GM19463 (cell line): Measurements from ENCODE around the gene SPEF2.
"Not testable (repeated sequence)": the region's sequence is repeated elsewhere in the genome, so short reads cannot be mapped to it uniquely, and the experiment has no call there.

Source experiments
- ATAC-seq: cut with Tn5 transposase; IDR thresholded peaks from one replicate; pipeline ENCODE4 v1.9.1; 2021; ENCODE audit warnings: mild to moderate bottlenecking, moderate library complexity; ENCODE audit not compliant: unreplicated experiment

SPEF2 gene

DNA sequence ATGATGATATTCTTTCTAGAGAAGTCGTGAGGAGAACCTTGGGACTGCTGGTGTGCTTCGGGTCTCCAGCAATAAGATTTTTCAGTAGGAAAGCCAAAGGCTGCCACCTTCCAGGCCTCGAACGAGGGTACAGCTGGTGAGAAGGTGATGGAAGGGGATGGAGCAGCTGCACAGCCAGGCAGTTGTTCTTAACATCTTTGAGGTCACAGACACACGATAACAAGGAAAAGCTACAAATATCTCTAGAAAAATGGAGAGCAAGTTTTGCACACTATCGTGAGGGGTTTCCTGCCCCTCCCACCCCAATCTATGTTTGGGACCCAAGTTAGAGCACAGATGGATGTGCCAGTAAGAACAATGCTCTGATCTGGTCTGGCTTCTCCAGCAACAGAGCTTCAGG, 232.2 kb downstream of the SPEF2 start:
- no peak for ATAC-seq

DNA sequence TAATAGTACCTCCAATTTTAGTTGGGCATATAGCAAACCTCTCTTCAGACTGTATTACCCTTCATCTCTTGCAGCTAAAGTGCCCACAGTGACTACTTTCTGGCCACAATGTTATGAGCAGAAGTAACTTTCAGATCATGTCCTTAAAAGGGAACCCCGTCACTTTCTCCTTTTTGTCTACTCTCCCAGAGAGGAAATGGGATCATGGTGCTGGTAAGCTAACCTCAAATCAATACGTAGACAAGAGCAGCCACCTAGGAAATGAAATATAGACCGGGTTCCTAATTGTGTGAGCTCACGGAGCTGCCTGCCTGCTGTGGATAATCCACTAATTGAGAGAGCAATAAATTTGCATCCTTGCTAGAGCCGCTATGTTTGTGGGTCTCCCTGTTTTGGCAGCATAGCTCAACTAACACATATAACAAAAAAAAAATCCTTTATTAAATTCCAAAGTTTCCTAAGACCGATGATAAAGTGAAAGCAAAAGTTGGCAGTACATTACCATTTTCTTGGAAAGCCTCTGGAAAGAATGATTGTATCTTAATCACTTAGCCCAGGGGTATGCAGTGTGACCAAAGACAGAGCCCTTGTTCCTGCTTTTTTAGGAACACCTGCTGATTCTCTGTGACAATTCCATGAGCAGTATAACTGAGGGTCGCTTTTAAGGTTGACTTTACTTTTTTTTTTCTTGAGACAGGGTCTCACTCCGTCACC, 233.5 kb downstream of the SPEF2 start:
- ATAC-seq = no peak

DNA sequence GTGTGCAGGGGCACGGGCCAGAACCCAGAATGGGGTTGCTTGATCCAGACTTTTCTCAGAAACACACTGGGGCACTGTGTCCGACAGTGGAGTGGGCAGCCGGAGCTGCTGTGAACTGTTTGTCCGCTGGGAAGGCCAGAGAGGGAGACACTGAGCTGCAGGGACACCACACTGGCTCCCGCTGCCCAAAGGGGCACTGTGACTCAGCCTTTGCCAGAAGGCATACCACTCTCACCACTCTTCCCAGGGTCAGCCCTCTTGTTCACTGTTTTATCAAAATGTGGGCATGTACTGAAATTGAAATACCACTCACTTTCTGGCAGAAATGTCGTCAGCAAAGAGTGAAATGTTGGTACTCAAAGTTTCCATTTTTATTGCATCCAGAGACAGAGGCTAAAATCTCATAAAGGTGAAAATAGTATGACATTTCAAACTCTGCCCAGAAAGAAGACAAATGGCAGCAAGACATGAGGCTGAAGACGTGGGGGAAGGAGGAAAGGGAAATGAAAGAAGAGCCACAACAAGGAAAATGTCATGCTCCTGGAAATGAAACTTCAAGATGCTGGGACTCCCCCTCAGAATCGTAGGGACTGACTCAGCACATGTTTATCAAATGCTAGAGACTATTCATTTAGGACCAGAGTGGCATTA, 234.5 kb downstream of the SPEF2 start:
- peak; percentile 50 for ATAC-seq

DNA sequence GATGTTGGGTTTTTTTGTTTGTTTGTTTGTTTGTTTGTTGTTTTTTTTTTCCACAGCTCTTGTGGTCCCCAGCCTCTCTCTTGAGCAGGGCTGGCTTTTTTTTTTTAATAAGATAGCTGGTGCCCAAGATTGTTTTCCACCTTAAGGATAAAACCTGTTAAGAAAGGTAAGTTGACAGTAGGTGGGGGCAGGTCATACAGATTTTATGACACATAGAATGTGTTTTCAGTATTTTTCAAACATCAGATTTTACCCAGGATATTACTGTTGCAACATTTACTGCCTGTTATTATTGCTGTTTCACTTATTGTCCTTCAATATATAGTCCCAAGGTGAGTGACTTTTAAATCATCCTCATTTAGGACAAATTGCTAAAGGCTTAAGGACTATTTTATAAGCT, 235.1 kb downstream of the SPEF2 start:
- ATAC-seq = no peak

DNA sequence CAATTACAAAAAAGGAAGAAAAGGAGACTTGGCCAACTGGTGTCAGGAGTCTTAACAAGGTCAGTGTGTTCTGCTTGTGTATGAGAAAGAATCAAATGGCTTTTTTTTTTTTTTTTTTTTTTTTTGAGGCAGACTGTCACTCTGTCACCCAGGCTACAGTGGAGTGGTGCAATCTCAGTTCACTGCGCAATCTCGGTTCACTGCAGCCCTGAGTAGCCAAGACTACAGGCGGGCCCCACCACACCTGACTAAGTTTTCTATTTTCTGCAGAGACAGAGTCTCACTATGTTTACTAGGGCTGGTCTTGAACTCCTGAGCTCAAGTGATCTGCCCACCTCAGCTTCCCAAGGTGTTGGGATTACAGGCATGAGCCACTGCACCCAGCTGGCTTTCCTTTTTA, 236.0 kb downstream of the SPEF2 start:
- no peak for ATAC-seq

DNA sequence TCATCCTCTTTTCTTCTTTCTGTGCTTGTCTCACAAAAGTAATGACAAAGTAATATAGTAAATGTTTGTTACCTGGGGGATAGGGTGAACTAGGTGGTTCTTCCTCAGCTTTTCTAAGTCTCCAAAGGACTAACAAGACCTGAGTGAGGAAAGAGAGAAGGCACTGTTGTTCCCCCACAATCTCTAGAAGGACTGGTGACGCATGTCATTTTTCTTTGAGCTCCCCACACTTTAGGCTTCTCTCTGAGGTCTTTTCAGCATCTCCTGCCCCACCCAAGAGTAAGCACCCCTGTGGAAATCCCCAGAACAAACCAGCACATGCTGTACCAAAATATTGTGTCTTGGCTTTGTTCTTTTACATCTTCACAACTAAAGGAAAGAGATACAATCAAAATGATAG, 236.6 kb downstream of the SPEF2 start:
- ATAC-seq = no peak

DNA sequence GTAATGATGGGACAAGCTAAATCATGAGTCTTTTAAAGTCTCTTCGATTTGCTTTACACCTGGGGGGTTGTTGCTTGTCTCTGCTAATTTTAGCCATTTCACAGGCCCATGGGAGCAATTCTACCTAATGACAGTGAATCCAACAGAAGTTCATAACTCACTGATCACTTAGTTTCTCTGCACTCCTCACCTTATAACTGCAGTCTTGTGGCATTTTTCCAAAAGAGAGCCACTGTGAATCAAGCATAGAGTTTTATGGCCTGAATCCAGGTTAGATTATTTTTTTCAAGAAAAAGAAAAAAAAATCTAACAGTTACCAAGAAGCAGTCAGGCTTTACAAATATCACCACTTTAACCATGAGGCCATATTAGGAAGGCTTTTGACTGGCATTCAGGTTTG, 237.5 kb downstream of the SPEF2 start:
- no peak for ATAC-seq

DNA sequence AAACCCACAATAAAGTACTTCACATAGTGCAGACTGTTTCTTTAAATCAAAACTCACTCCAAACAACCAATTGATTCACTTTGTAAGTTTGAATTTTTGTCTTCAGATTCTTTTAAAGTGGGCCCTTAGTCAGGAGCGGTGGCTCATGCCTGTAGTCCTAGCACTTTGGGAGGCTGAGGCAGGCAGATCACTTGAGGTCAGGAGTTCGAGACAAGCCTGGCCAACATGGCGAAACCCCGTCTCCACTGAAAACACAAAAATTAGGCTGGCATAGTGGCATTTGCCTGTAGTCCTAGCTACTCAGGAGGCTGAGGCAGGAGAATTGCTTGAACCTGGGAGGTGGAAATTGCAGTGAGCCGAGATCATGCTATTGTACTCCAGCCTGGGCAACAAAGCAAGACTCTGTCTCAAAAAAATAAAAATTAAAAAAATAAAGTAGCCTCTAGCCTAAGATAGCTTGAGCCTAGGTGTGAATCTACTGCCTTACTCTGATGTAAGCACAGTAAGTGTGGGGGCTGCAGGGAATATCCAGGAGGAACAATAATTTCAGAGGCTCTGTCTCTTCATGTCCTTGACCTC, 238.6 kb downstream of the SPEF2 start:
- not testable (repeated sequence) for ATAC-seq

DNA sequence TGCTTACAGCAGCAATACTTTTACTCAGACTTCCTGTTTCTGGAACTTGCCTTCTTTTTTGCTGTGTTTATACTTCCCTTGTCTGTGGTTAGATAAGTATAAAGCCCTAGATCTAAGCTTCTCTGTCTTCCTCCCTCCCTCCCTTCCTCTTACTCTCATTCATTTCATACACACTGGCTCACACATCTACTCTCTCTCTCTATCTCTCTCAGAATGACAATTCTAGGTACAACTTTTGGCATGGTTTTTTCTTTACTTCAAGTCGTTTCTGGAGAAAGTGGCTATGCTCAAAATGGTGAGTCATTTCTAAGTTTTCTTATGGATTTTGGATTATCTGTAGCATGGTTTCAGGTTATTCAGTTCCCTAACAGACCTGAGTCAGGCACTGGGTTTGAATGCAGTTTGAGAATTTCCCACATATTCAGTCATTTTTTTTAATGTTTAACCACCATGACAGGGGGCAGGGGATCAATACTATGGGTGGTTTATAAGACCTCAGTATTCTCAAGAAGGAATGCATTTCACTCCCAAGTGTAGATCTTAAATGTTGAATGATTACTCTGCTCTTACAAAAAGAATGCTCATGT, 239.2 kb downstream of the SPEF2 start, which contains the start of gene IL7R:
TSS of gene IL7R (plus strand) at position 127 of the 587 bp plus-strand sequence. CDS start at position 214, 87 bp downstream.
- ATAC-seq = peak; percentile 42

DNA sequence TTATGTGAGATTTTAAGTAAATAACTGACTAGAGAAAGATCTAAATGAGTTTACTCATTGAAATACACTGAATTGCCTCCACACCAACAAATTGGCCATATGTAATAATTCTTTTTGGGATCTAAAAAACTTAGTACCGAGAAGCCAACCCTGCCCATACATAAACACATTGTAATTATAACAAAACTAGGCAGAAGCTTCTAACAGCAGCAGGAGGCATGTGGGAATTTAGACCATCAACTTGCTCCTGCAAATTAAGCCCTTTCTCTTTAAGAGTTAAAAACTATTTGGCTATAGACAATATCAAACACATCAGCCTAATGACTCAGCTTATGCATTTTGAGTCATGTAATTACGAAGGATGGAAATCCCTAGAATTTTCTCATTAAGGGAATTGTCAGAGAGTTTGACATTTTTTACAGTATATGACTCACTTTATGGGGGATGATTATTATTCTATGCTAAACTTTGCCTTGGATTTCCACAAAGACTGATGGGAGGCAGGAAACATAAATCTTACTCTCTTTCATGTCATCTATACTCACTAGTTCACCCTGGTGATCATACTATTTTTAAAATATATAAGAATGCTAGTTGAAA, 240.0 kb downstream of the SPEF2 start:
- no peak for ATAC-seq

DNA sequence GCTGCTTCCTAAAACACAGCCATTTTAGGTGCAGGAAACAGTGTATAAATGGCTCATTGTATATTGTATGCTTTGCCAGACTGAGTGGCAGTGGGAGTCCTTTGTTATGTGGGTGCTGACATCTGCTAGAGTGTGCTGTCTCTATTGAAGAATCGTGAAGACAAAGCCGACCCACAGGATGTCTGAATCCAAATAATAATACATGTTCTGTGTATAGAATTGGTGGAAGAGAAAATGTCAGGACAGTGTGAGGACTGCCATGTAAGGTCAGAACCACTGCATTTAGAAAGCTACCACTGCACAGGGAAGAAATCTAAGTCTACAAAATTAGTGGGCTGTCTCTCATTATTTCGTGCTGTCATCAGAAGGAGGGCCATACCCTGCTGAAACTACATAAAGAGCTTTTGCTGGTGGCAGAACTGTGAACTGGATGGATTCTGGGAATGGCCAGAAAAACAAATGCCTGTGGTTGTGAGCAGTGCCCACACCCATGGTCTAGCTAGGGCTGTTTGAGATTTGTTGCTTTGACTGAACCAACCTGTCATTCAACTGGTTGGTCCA, 241.5 kb downstream of the SPEF2 start:
- no peak for ATAC-seq

DNA sequence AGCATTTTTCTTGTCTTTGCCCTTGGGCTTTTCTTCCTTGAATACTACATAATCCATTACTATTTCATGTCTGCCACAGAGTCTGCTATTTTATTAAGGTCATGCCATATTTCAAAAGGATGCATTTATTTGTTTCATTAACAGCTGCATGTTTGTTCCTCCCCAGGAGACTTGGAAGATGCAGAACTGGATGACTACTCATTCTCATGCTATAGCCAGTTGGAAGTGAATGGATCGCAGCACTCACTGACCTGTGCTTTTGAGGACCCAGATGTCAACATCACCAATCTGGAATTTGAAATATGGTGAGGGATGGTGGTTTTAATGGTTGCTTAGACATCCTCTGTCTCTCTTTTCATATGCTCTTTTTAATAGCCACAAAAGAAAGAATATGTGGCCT, 243.0 kb downstream of the SPEF2 start:
- ATAC-seq = no peak

DNA sequence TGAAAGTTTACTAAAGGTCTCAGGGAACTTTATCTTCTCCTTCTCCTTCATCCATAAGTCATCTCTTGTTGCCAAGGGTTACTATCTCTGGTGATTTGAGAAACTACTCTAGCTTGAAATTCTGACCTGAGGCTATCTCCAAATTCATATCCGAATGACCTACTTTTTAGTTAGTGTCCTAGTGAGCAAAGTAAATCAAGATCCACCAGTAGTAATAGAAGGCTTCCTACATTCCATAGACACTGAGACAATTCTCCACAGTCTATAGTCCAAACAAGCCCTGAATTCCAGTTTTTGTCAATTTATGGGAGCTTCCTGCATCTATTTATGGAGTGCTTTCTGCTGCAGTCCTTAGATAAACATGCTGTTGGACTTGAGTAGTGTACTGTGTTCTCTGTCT, 244.1 kb downstream of the SPEF2 start:
- no peak for ATAC-seq

DNA sequence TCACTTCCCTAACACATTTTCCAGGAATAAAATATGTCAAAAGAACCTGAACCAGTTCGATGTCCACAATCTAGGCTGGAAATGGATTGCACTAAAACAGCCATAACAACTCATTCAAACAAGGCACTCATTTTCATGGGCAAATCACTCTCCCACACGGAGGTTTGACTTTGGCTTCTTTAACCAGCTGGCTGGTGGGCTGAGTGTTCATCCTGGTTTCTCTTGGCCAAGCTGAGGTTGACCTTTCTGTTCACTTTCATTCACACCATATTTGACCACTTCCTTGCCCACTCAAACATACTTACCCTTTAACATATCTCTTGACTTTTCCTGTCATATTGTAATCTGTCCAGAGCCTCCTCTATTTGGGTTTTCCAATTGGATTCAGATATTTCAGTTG, 244.5 kb downstream of the SPEF2 start:
- ATAC-seq = peak; percentile 45

DNA sequence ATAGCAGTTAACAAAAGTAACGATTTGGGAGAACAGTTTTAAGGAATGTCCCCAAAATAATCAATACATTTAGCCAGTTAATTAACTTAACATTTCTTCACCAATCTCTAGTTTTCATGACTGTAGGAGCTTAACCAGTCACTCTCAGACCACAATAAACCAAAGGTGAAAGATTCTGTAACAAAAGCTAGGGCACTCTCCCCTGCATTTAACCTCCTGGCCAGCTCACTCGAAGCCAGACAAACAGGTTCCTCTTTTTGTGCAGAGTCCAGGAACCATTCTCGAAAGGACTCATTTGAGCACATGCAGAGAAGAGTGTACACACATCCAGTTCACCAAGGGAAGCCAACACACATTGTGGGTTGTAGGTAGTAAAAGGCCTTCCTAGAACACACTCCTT, 245.5 kb downstream of the SPEF2 start:
- peak; percentile 41 for ATAC-seq
